SJCRH30 (cell line): Measurements from ENCODE around the gene ARPC2. TPM values are rescaled to one million over a fixed set of nuclear protein-coding genes. Genes with fewer than 3 reads are reported as not detected.
"Not testable (repeated sequence)": the region's sequence is repeated elsewhere in the genome, so short reads cannot be mapped to it uniquely, and the experiment has no call there.

Source experiments
- DNase-seq, 2 experiments: peaks; one replicate each; pipeline ENCODE4 v3.0.0-alpha.2; 2015 to 2020
- H3K27ac ChIP-seq: fragments of 250-450 bp; sonication (Bioruptor Pico); 2 replicates; pipeline ENCODE4 v1.5.1; 2020; ENCODE audit warnings: mild to moderate bottlenecking, moderate library complexity
- H3K27me3 ChIP-seq: fragments of 250-450 bp; sonication (Bioruptor Pico); 2 replicates; pipeline ENCODE4 v1.5.1; 2020; ENCODE audit warnings: mild to moderate bottlenecking, moderate library complexity
- H3K36me3 ChIP-seq: fragments of 250-450 bp; sonication (Bioruptor Pico); 2 replicates; pipeline ENCODE4 v1.5.1; 2020; ENCODE audit warnings: mild to moderate bottlenecking, moderate library complexity
- H3K4me1 ChIP-seq: fragments of 250-450 bp; sonication (Bioruptor Pico); 2 replicates; pipeline ENCODE4 v1.5.1; 2020; ENCODE audit warnings: mild to moderate bottlenecking, moderate library complexity
- H3K4me3 ChIP-seq: fragments of 250-450 bp; sonication (Bioruptor Pico); 2 replicates; pipeline ENCODE4 v1.5.1; 2020; ENCODE audit warnings: mild to moderate bottlenecking, moderate library complexity
- H3K9me3 ChIP-seq: fragments of 250-450 bp; sonication (Bioruptor Pico); replicated peaks from 2 replicates; pipeline ENCODE4 v1.5.1; 2020; ENCODE audit warnings: mild to moderate bottlenecking, moderate library complexity
- total RNA-seq: library from RNA; depleted of rRNA; stranded (reverse); fragments of >200 nt; shearing (Covaris generic); gene quantifications from 2 replicates; pipeline ENCODE4 v1.2.3, GENCODE V29; 2014

ARPC2 gene
- total RNA-seq, 1 experiment from 2014 or later: 150 TPM

- H3K4me3 ChIP-seq: no peak overlapping the region
- peaks cover 18% of the 10 kb centered on the region; the same call in 1 of the 2 replicates for H3K4me1 ChIP-seq
- H3K9me3 ChIP-seq: no peaks in the 10 kb centered on the region
- peaks cover 6% of the 10 kb centered on the region for H3K36me3 ChIP-seq
- DNase-seq: no peak
- H3K27me3 ChIP-seq: no peaks in the 10 kb centered on the region
- no peak overlapping the region for H3K27ac ChIP-seq
Observed at GRCh38 chr2:218264773-218265561, 48.0 kb downstream of the ARPC2 start.

- H3K4me3 ChIP-seq: no peak overlapping the region
- H3K27ac ChIP-seq: no peak overlapping the region
- DNase-seq: no peak
- no peaks in the 10 kb centered on the region for H3K27me3 ChIP-seq
- H3K36me3 ChIP-seq: peaks cover 6% of the 10 kb centered on the region
- peaks cover 14% of the 10 kb centered on the region; the same call in 1 of the 2 replicates for H3K4me1 ChIP-seq
- H3K9me3 ChIP-seq: no peaks in the 10 kb centered on the region
Observed at GRCh38 chr2:218265626-218266025, 48.6 kb downstream of the ARPC2 start.

- H3K9me3 ChIP-seq: no peaks in the 10 kb centered on the region
- H3K27me3 ChIP-seq: no peaks in the 10 kb centered on the region
- H3K27ac ChIP-seq: no peak overlapping the region
- H3K4me3 ChIP-seq: no peak overlapping the region
- no peak for DNase-seq
- peaks cover 11% of the 10 kb centered on the region for H3K4me1 ChIP-seq
- H3K36me3 ChIP-seq: peaks cover 6% of the 10 kb centered on the region
Observed at GRCh38 chr2:218266316-218266979, 49.5 kb downstream of the ARPC2 start.

GRCh38 chr2:218267259-218267658 is 50.3 kb downstream of the ARPC2 start:
- H3K9me3 ChIP-seq: no peaks in the 10 kb centered on the region
- H3K4me1 ChIP-seq: peaks cover 6% of the 10 kb centered on the region
- H3K4me3 ChIP-seq: no peak overlapping the region
- H3K27ac ChIP-seq: no peak overlapping the region
- peaks cover 6% of the 10 kb centered on the region for H3K36me3 ChIP-seq
- DNase-seq: no peak
- H3K27me3 ChIP-seq: no peaks in the 10 kb centered on the region

- H3K36me3 ChIP-seq: peaks cover 13% of the 10 kb centered on the region
- H3K4me1 ChIP-seq: peaks cover 6% of the 10 kb centered on the region
- DNase-seq: peak; percentile 99
- H3K27me3 ChIP-seq: no peaks in the 10 kb centered on the region
- H3K4me3 ChIP-seq: peak within 1 kb of the TSS; percentile 70
- peak within 1 kb of the TSS; percentile 42 for H3K27ac ChIP-seq
- H3K9me3 ChIP-seq: no peaks in the 10 kb centered on the region
Observed at GRCh38 chr2:218269900-218270720, 53.1 kb downstream of the ARPC2 start, which contains the start of the genes AAMP and PNKD. TSS of gene AAMP (minus strand) at chr2:218270137. CDS start at chr2:218270086, 51 bp downstream. TSS of gene PNKD (plus strand) at chr2:218270519. CDS start at chr2:218270536, 17 bp downstream.

- H3K4me3 ChIP-seq: peak overlapping the region; percentile 70
- DNase-seq: no peak
- no peaks in the 10 kb centered on the region for H3K9me3 ChIP-seq
- H3K36me3 ChIP-seq: peaks cover 12% of the 10 kb centered on the region
- no peaks in the 10 kb centered on the region for H3K27me3 ChIP-seq
- peaks cover 6% of the 10 kb centered on the region for H3K4me1 ChIP-seq
- peak overlapping the region; percentile 42 for H3K27ac ChIP-seq
Observed at GRCh38 chr2:218270721-218271486, 53.9 kb downstream of the ARPC2 start.

GRCh38 chr2:218271487-218271797 is 54.5 kb downstream of the ARPC2 start:
- Histone ChIP-seq H3K4me1 (peaks cover 6% of the 10 kb centered on the region), H3K27ac (no peak overlapping the region), H3K27me3 (no peaks in the 10 kb centered on the region), H3K9me3 (no peaks in the 10 kb centered on the region), H3K4me3 (peak overlapping the region; percentile 70), H3K36me3 (peaks cover 12% of the 10 kb centered on the region; the same call in 1 of the 2 replicates)
- DNase-seq: no peak

- Histone ChIP-seq H3K27ac (no peak overlapping the region), H3K4me1 (peaks cover 6% of the 10 kb centered on the region), H3K9me3 (no peaks in the 10 kb centered on the region), H3K27me3 (no peaks in the 10 kb centered on the region), H3K36me3 (peaks cover 9% of the 10 kb centered on the region; the same call in 1 of the 2 replicates), H3K4me3 (no peak overlapping the region)
- DNase-seq: no peak
Observed at GRCh38 chr2:218271865-218272530, 55.0 kb downstream of the ARPC2 start.

GRCh38 chr2:218272531-218273212 is 55.7 kb downstream of the ARPC2 start:
- Histone ChIP-seq H3K27ac (no peak overlapping the region), H3K9me3 (no peaks in the 10 kb centered on the region)

GRCh38 chr2:218273214-218273907 is 56.4 kb downstream of the ARPC2 start:
- not testable (repeated sequence) for H3K27ac ChIP-seq, DNase-seq, H3K9me3 ChIP-seq, H3K4me1 ChIP-seq, H3K36me3 ChIP-seq, H3K4me3 ChIP-seq, H3K27me3 ChIP-seq

More at GRCh38 chr2:218272531-218273212, 55.7 kb downstream of the ARPC2 start:
- no peak overlapping the region for H3K4me3 ChIP-seq
- H3K36me3 ChIP-seq: peaks cover 9% of the 10 kb centered on the region; the same call in 1 of the 2 replicates
- peaks cover 6% of the 10 kb centered on the region for H3K4me1 ChIP-seq
- peak; percentile 87 to 88 for DNase-seq
- H3K27me3 ChIP-seq: no peaks in the 10 kb centered on the region

GRCh38 chr2:218273908-218274249 is 56.9 kb downstream of the ARPC2 start:
- Histone ChIP-seq H3K27ac (no peak overlapping the region), H3K27me3 (no peaks in the 10 kb centered on the region), H3K4me1 (peaks cover 6% of the 10 kb centered on the region), H3K36me3 (peaks cover 9% of the 10 kb centered on the region; the same call in 1 of the 2 replicates), H3K4me3 (no peak overlapping the region), H3K9me3 (no peaks in the 10 kb centered on the region)
- DNase-seq: no peak

- Histone ChIP-seq H3K27ac (no peak overlapping the region), H3K4me3 (no peak overlapping the region), H3K36me3 (peaks cover 9% of the 10 kb centered on the region; the same call in 1 of the 2 replicates), H3K27me3 (no peaks in the 10 kb centered on the region), H3K4me1 (peaks cover 6% of the 10 kb centered on the region), H3K9me3 (no peaks in the 10 kb centered on the region)
- DNase-seq: no peak
Observed at GRCh38 chr2:218274586-218274985, 57.6 kb downstream of the ARPC2 start.
